ENCODE results near the gene HLA-E. TPM values are rescaled to one million over a fixed set of nuclear protein-coding genes. Genes with fewer than 3 reads are reported as not detected.

The HLA-E gene
- total RNA-seq, 1 donor from 2014 or later, result 1,079 TPM

DNA sequence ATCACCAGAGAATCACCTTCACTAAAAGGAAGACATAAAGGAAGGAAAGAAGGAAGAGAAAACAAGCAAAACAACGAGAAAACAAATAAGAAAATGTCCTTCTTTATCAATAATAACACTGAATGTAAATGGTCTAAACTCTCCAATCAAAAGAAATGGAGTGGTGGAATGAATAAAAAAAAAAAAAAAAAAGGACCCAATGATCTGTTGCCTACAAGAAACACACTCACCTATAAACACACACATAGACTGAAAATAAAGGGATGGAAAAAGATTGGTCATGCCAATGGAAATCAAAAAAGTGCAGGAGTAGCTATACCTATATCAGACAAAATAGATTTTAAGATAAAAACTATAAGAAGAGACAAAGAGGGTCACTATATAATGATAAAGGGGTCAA is 30.2 kb upstream of the HLA-E start:
- TF ChIP-seq, protein P1, sequence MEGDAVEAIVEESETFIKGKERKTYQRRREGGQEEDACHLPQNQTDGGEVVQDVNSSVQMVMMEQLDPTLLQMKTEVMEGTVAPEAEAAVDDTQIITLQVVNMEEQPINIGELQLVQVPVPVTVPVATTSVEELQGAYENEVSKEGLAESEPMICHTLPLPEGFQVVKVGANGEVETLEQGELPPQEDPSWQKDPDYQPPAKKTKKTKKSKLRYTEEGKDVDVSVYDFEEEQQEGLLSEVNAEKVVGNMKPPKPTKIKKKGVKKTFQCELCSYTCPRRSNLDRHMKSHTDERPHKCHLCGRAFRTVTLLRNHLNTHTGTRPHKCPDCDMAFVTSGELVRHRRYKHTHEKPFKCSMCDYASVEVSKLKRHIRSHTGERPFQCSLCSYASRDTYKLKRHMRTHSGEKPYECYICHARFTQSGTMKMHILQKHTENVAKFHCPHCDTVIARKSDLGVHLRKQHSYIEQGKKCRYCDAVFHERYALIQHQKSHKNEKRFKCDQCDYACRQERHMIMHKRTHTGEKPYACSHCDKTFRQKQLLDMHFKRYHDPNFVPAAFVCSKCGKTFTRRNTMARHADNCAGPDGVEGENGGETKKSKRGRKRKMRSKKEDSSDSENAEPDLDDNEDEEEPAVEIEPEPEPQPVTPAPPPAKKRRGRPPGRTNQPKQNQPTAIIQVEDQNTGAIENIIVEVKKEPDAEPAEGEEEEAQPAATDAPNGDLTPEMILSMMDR (IDR thresholded peaks at IDR 0.05), result no peak
- no peak for ATAC-seq

DNA sequence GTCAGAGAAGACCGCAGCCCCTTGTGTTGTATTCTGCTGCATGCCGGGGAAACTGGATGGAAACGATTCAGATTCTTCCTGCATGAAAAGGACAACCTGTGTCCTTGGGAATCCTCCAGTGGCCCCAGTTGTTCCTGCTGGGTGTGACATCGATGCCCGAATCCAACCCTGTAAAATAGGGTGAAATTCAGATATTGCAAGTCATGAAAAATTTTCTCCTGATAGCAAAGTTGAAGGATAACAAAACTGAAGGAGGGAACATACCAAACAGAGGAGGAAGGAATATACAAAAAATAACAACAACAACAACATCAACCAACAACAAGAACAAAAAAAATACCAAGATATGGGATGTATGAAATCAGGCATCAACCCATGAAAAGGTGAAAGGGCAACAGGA is 28.3 kb upstream of the HLA-E start:
- peaks cover 22% of the 10 kb centered on the region for H3K4me1 ChIP-seq
- no peak overlapping the region for H3K4me3 ChIP-seq
- ATAC-seq (no peak), DNase-seq (no peak)
- peaks cover 98% of the 10 kb centered on the region for H3K27me3 ChIP-seq (ENCODE audit: low read depth)
- intact Hi-C loops (cut with DNase I), result no loop called here
- TF ChIP-seq, protein P1 (IDR thresholded peaks at IDR 0.05), result no peak
- no peaks in the 10 kb centered on the region for H3K9me3 ChIP-seq
- H3K36me3 ChIP-seq, result no peaks in the 10 kb centered on the region
- no peak overlapping the region for H3K27ac ChIP-seq

More for the DNA sequence above, 30.2 kb upstream of the HLA-E start:
- Histone ChIP-seq H3K27ac (no peak overlapping the region), H3K9me3 (no peaks in the 10 kb centered on the region), H3K27me3 (ENCODE audit: low read depth) (peaks cover 98% of the 10 kb centered on the region), H3K36me3 (no peaks in the 10 kb centered on the region), H3K4me3 (no peak overlapping the region), H3K4me1 (peaks cover 12% of the 10 kb centered on the region)
- intact Hi-C loops (cut with DNase I), result no loop called here
- no peak for DNase-seq

DNA sequence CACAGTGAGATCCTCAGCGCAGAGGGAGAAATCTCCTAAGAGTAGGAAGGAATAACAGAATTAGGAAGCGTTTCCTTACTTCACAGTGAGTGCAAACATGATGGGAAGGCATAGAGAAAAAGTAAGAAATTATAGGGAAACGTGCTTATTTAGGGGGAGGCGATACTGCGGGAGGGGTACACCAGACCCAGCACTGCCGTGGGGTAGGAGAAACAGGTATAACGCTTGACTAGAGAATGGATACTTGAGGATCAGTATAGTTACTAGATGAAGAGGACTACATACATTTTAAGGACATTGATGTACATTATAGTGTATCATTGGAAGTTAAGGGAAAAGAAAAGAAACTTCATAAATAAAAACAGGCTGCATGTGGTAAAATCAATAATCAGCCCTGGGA is 26.8 kb upstream of the HLA-E start:
- Histone ChIP-seq H3K27me3 (ENCODE audit: low read depth) (peaks cover 98% of the 10 kb centered on the region), H3K4me3 (no peak overlapping the region), H3K4me1 (peaks cover 34% of the 10 kb centered on the region), H3K27ac (no peak overlapping the region), H3K36me3 (no peaks in the 10 kb centered on the region), H3K9me3 (no peaks in the 10 kb centered on the region)
- ATAC-seq (no peak), DNase-seq (no peak)
- TF ChIP-seq, protein P1 (IDR thresholded peaks at IDR 0.05), result no peak
- intact Hi-C loops (cut with DNase I), result no loop called here

DNA sequence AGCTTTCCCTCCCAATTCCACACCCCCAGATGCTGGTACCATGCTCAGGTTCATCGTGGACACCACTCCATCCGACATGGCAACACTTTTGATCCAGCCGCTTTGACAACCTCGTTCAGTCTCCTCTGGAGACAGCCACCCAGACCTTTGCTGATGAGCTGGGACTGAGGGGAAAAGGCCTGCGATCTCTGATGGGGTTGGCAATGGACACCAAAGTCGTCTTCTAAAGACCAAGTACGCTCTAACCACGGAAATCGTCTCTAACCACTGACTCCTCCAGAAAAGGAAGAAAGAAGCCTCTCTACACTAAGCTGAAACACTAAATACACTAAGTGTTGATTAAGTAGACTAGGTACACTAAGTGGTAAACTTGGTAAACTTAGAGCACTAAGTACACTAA is 26.1 kb upstream of the HLA-E start:
- H3K27ac ChIP-seq, result no peak overlapping the region
- peaks cover 34% of the 10 kb centered on the region for H3K4me1 ChIP-seq
- H3K36me3 ChIP-seq, result no peaks in the 10 kb centered on the region
- TF ChIP-seq, protein P1 (IDR thresholded peaks at IDR 0.05), result no peak
- no peak for ATAC-seq
- H3K27me3 ChIP-seq (ENCODE audit: low read depth), result peaks cover 97% of the 10 kb centered on the region
- H3K4me3 ChIP-seq, result no peak overlapping the region
- intact Hi-C loops (cut with DNase I), result no loop called here
- DNase-seq, result no peak
- H3K9me3 ChIP-seq, result no peaks in the 10 kb centered on the region

DNA sequence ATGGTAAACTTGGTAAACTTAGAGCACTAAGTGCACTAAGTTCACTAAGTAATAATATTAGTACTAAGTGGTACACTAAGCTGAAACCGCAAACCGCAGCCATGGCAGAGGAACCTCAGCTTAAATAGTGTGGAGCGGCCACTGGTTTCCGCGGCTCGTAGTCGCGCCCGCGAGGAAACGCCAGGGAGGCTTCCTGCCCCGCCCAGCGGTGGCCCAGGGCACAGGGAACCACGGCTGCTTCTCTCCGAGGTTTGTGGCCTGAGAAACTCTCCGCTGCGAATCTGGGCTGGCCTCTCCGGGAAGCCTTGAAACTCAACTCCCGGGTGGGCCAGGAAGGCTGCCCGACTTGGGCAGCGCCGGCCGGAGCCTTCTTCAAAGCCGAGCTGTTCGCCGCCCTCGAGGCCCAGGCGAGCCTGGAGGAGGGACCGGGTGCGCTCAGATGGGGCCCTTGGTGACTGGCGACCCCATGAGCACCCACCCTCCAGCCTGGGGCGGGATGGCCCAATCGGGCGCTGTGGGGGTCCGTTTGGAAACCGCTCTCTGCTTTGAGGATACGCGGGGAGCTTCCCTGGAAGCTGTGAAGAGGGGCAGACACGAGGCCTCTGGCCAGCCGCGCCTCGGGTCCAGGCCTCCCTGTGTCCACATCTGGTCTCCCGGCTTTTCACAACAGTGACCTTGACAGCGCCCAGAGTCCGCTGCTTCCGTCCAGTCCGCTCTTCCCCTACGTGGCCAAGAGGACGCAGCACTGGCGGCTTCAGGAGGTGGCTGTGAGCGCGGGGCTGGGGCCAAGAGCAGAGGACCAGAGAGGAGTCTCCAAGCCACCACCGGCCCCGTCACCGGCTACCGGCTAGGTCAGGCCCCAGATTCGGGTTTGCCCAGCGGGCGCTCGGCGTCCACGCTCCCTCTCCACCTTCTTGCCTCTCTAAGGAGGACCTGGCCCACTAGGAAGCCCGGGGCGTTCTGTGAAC is 25.4 kb upstream of the HLA-E start:
- TF ChIP-seq, protein P1 (IDR thresholded peaks at IDR 0.05), result no peak

More for the DNA sequence above, 25.4 kb upstream of the HLA-E start:
- Histone ChIP-seq H3K27ac (no peak overlapping the region), H3K4me3 (peak overlapping the region; percentile 18), H3K4me1 (peaks cover 34% of the 10 kb centered on the region), H3K27me3 (ENCODE audit: low read depth) (peaks cover 95% of the 10 kb centered on the region), H3K36me3 (no peaks in the 10 kb centered on the region), H3K9me3 (no peaks in the 10 kb centered on the region)
- peak; percentile 73 for DNase-seq
- intact Hi-C loops (cut with DNase I), result no loop called here
- peak; percentile 61 to 72 for ATAC-seq
